ENCODE measurements around the gene MUC4.
"Not testable (repeated sequence)": the region's sequence is repeated elsewhere in the genome, so short reads cannot be mapped to it uniquely, and the experiment has no call there.

The MUC4 gene

GRCh38 chr3:195801251-195802183, 10.2 kb downstream of the MUC4 start:
- no peaks in the 10 kb centered on the region for H3K36me3 ChIP-seq (ENCODE audit: control insufficient read depth, insufficient read depth, low read length)
- H3K4me1 ChIP-seq (ENCODE audit: control insufficient read depth, insufficient read depth, low read length), result peaks cover 26% of the 10 kb centered on the region
- no peaks in the 10 kb centered on the region for H3K9me3 ChIP-seq (ENCODE audit: control insufficient read depth, insufficient read depth, low read length)
- no peak overlapping the region for H3K27ac ChIP-seq (ENCODE audit: low read depth, low read length)
- H3K4me3 ChIP-seq (ENCODE audit: low read depth, low read length), result no peak overlapping the region
- H3K27me3 ChIP-seq (ENCODE audit: control insufficient read depth, insufficient read depth, low read length), result no peaks in the 10 kb centered on the region
- H3K9ac ChIP-seq (ENCODE audit: low read depth, low read length), result no peak overlapping the region

GRCh38 chr3:195800240-195800639, 11.5 kb downstream of the MUC4 start:
- H3K27ac ChIP-seq (ENCODE audit: low read depth, low read length), result no peak overlapping the region
- H3K36me3 ChIP-seq (ENCODE audit: control insufficient read depth, insufficient read depth, low read length), result no peaks in the 10 kb centered on the region
- peaks cover 16% of the 10 kb centered on the region; the same call in 1 of the 2 replicates for H3K4me1 ChIP-seq (ENCODE audit: control insufficient read depth, insufficient read depth, low read length)
- no peak overlapping the region for H3K9ac ChIP-seq (ENCODE audit: low read depth, low read length)
- no peaks in the 10 kb centered on the region for H3K27me3 ChIP-seq (ENCODE audit: control insufficient read depth, insufficient read depth, low read length)
- H3K4me3 ChIP-seq (ENCODE audit: low read depth, low read length), result no peak overlapping the region
- no peaks in the 10 kb centered on the region for H3K9me3 ChIP-seq (ENCODE audit: control insufficient read depth, insufficient read depth, low read length)

- H3K36me3 ChIP-seq (ENCODE audit: control insufficient read depth, insufficient read depth, low read length), result no peaks in the 10 kb centered on the region
- H3K9me3 ChIP-seq (ENCODE audit: control insufficient read depth, insufficient read depth, low read length), result no peaks in the 10 kb centered on the region
- H3K4me3 ChIP-seq (ENCODE audit: low read depth, low read length), result no peak overlapping the region
- H3K9ac ChIP-seq (ENCODE audit: low read depth, low read length), result no peak overlapping the region
- H3K4me1 ChIP-seq (ENCODE audit: control insufficient read depth, insufficient read depth, low read length), result peaks cover 11% of the 10 kb centered on the region; the same call in 1 of the 2 replicates
- no peak overlapping the region for H3K27ac ChIP-seq (ENCODE audit: low read depth, low read length)
- no peaks in the 10 kb centered on the region for H3K27me3 ChIP-seq (ENCODE audit: control insufficient read depth, insufficient read depth, low read length)
Observed at GRCh38 chr3:195796795-195797194, 14.9 kb downstream of the MUC4 start.

- H3K9ac ChIP-seq (ENCODE audit: low read depth, low read length), result no peak overlapping the region
- H3K36me3 ChIP-seq (ENCODE audit: control insufficient read depth, insufficient read depth, low read length), result no peaks in the 10 kb centered on the region
- H3K27ac ChIP-seq (ENCODE audit: low read depth, low read length), result no peak overlapping the region
- H3K9me3 ChIP-seq (ENCODE audit: control insufficient read depth, insufficient read depth, low read length), result no peaks in the 10 kb centered on the region
- no peaks in the 10 kb centered on the region for H3K4me1 ChIP-seq (ENCODE audit: control insufficient read depth, insufficient read depth, low read length)
- H3K4me3 ChIP-seq (ENCODE audit: low read depth, low read length), result no peak overlapping the region
- H3K27me3 ChIP-seq (ENCODE audit: control insufficient read depth, insufficient read depth, low read length), result no peaks in the 10 kb centered on the region
Observed at GRCh38 chr3:195794708-195795107, 17.0 kb downstream of the MUC4 start.

- not testable (repeated sequence) for H3K36me3 ChIP-seq (ENCODE audit: control insufficient read depth, insufficient read depth, low read length); H3K9me3 ChIP-seq (ENCODE audit: control insufficient read depth, insufficient read depth, low read length); H3K4me1 ChIP-seq (ENCODE audit: control insufficient read depth, insufficient read depth, low read length); H3K27ac ChIP-seq (ENCODE audit: low read depth, low read length); H3K9ac ChIP-seq (ENCODE audit: low read depth, low read length); H3K4me3 ChIP-seq (ENCODE audit: low read depth, low read length); H3K27me3 ChIP-seq (ENCODE audit: control insufficient read depth, insufficient read depth, low read length)
Observed at GRCh38 chr3:195792621-195793020, 19.1 kb downstream of the MUC4 start.

- Histone ChIP-seq H3K9ac (ENCODE audit: low read depth, low read length) (no peak overlapping the region), H3K27me3 (ENCODE audit: control insufficient read depth, insufficient read depth, low read length) (no peaks in the 10 kb centered on the region), H3K27ac (ENCODE audit: low read depth, low read length) (no peak overlapping the region), H3K36me3 (ENCODE audit: control insufficient read depth, insufficient read depth, low read length) (no peaks in the 10 kb centered on the region), H3K9me3 (ENCODE audit: control insufficient read depth, insufficient read depth, low read length) (no peaks in the 10 kb centered on the region; the same call in 1 of the 2 replicates), H3K4me3 (ENCODE audit: low read depth, low read length) (no peak overlapping the region), H3K4me1 (ENCODE audit: control insufficient read depth, insufficient read depth, low read length) (no peaks in the 10 kb centered on the region)
Observed at GRCh38 chr3:195790901-195791300, 20.8 kb downstream of the MUC4 start.

GRCh38 chr3:195788711-195789581, 22.8 kb downstream of the MUC4 start:
- no peak overlapping the region for H3K27ac ChIP-seq (ENCODE audit: low read depth, low read length)
- no peaks in the 10 kb centered on the region; the same call in 1 of the 2 replicates for H3K9me3 ChIP-seq (ENCODE audit: control insufficient read depth, insufficient read depth, low read length)
- no peaks in the 10 kb centered on the region for H3K27me3 ChIP-seq (ENCODE audit: control insufficient read depth, insufficient read depth, low read length)
- no peak overlapping the region for H3K4me3 ChIP-seq (ENCODE audit: low read depth, low read length)
- H3K36me3 ChIP-seq (ENCODE audit: control insufficient read depth, insufficient read depth, low read length), result no peaks in the 10 kb centered on the region
- no peak overlapping the region for H3K9ac ChIP-seq (ENCODE audit: low read depth, low read length)
- H3K4me1 ChIP-seq (ENCODE audit: control insufficient read depth, insufficient read depth, low read length), result no peaks in the 10 kb centered on the region

- H3K27ac ChIP-seq (ENCODE audit: low read depth, low read length); H3K9ac ChIP-seq (ENCODE audit: low read depth, low read length); H3K4me1 ChIP-seq (ENCODE audit: control insufficient read depth, insufficient read depth, low read length); H3K27me3 ChIP-seq (ENCODE audit: control insufficient read depth, insufficient read depth, low read length); H3K36me3 ChIP-seq (ENCODE audit: control insufficient read depth, insufficient read depth, low read length); H3K9me3 ChIP-seq (ENCODE audit: control insufficient read depth, insufficient read depth, low read length); H3K4me3 ChIP-seq (ENCODE audit: low read depth, low read length): not testable (repeated sequence)
Observed at GRCh38 chr3:195785781-195786405, 25.8 kb downstream of the MUC4 start.

- not testable (repeated sequence) for H3K27ac ChIP-seq (ENCODE audit: low read depth, low read length); H3K4me1 ChIP-seq (ENCODE audit: control insufficient read depth, insufficient read depth, low read length); H3K4me3 ChIP-seq (ENCODE audit: low read depth, low read length); H3K36me3 ChIP-seq (ENCODE audit: control insufficient read depth, insufficient read depth, low read length); H3K9ac ChIP-seq (ENCODE audit: low read depth, low read length); H3K27me3 ChIP-seq (ENCODE audit: control insufficient read depth, insufficient read depth, low read length); H3K9me3 ChIP-seq (ENCODE audit: control insufficient read depth, insufficient read depth, low read length)
Observed at GRCh38 chr3:195784031-195784430, 27.7 kb downstream of the MUC4 start.

- not testable (repeated sequence) for H3K27me3 ChIP-seq (ENCODE audit: control insufficient read depth, insufficient read depth, low read length); H3K9ac ChIP-seq (ENCODE audit: low read depth, low read length); H3K27ac ChIP-seq (ENCODE audit: low read depth, low read length); H3K4me3 ChIP-seq (ENCODE audit: low read depth, low read length); H3K36me3 ChIP-seq (ENCODE audit: control insufficient read depth, insufficient read depth, low read length); H3K4me1 ChIP-seq (ENCODE audit: control insufficient read depth, insufficient read depth, low read length); H3K9me3 ChIP-seq (ENCODE audit: control insufficient read depth, insufficient read depth, low read length)
Observed at GRCh38 chr3:195781236-195781635, 30.5 kb downstream of the MUC4 start.
